ENCODE data around the gene CNST. TPM values are rescaled to one million over a fixed set of nuclear protein-coding genes. Genes with fewer than 3 reads are reported as not detected.

The CNST gene
- total RNA-seq, 1 experiment from 2014 or later, result 19.8 TPM

- H3K4me1 ChIP-seq (ENCODE audit: insufficient read depth, low read length), result peaks cover 3% of the 10 kb centered on the region; the same call in 1 of the 2 replicates
- no peak overlapping the region for H4K91ac ChIP-seq (ENCODE audit: insufficient read length, low read depth, low read length)
- H4K5ac ChIP-seq (ENCODE audit: insufficient read length, low read depth, low read length), result no peak overlapping the region
- Mint-ChIP-seq H3K27me3 (ENCODE audit: low read depth) (no peaks in the 10 kb centered on the region), H3K27ac (peak overlapping the region in 1 of 3 experiments; percentile 52; a peak in 1 of 7 replicates), H3K36me3 (ENCODE audit: insufficient read depth in 1 of 3, low read depth in 3 of 3) (peaks cover 19 to 27% (median 25%) of the 10 kb centered on the region in 3 experiments), H3K4me3 (no peak overlapping the region), H3K4me1 (peaks cover 10% of the 10 kb centered on the region in 2 experiments), H3K9me3 (peaks cover 3 to 4% of the 10 kb centered on the region in 2 experiments; a peak in 3 of 5 replicates)
- no peak overlapping the region for H3K18ac ChIP-seq (ENCODE audit: insufficient read length, low read depth, low read length)
- H2BK120ac ChIP-seq (ENCODE audit: low read depth, low read length, poor library complexity, severe bottlenecking), result no peak overlapping the region
- H3K79me1 ChIP-seq (ENCODE audit: insufficient read depth, low read depth, low read length, poor library complexity, severe bottlenecking), result no peaks in the 10 kb centered on the region
- TF ChIP-seq CTCF (conservative IDR thresholded peaks at IDR 0.05), result no peak
- no peak overlapping the region for H2AFZ ChIP-seq (ENCODE audit: low read length)
- H2BK5ac ChIP-seq (ENCODE audit: insufficient read length, low read length), result no peak overlapping the region
- no peak for DNase-seq
- no peak overlapping the region for H4K8ac ChIP-seq (replicated peaks; ENCODE audit: insufficient read length, low read depth, low read length)
- no peak overlapping the region for H3K9ac ChIP-seq (ENCODE audit: extremely low read depth, insufficient read length, low read length)
- H3K23ac ChIP-seq (ENCODE audit: insufficient read length, low read depth, low read length), result no peak overlapping the region
- H3K23me2 ChIP-seq (ENCODE audit: insufficient read length, low read depth, low read length, poor library complexity, severe bottlenecking), result no peaks in the 10 kb centered on the region
- H3K14ac ChIP-seq (ENCODE audit: insufficient read depth, low read length), result no peak overlapping the region
- no peaks in the 10 kb centered on the region for H3K9me3 ChIP-seq (ENCODE audit: control insufficient read depth, low read depth, low read length)
- H3K4ac ChIP-seq (ENCODE audit: low read depth, low read length), result no peak overlapping the region
- H3K79me2 ChIP-seq (ENCODE audit: insufficient read depth, low read length), result no peaks in the 10 kb centered on the region
- no peaks in the 10 kb centered on the region for H3K27me3 ChIP-seq (ENCODE audit: insufficient read depth, low read length)
- H4K20me1 ChIP-seq (ENCODE audit: control insufficient read depth, insufficient read depth, insufficient read length), result no peaks in the 10 kb centered on the region
- no peak overlapping the region for H2BK12ac ChIP-seq (ENCODE audit: insufficient read length, low read depth, low read length)
- no peak overlapping the region for H2BK15ac ChIP-seq (ENCODE audit: low read depth, low read length)
- no peak overlapping the region for H3K56ac ChIP-seq (ENCODE audit: insufficient read length, low read depth, low read length)
- no peak overlapping the region for H3T11ph ChIP-seq (ENCODE audit: low read length)
- H3K27ac ChIP-seq (ENCODE audit: insufficient read length, low read depth, low read length), result no peak overlapping the region
- H2BK20ac ChIP-seq (ENCODE audit: low read depth, low read length, poor library complexity, severe bottlenecking), result no peak overlapping the region
- no peak overlapping the region for H3K4me2 ChIP-seq (ENCODE audit: insufficient read depth, insufficient read length, low read length)
- WGBS (ENCODE audit: extremely low coverage, insufficient read length, low lambda C conversion rate), result no CpG with 5 or more reads among the region's 6 CpGs
- H2AK5ac ChIP-seq (ENCODE audit: insufficient read length, low read length), result no peak overlapping the region
Measured at GRCh38 chr1:246642719-246643118, 76.5 kb downstream of the CNST start.
